BLaER1 treated with 17β-estradiol and CSF1 and Interleukin-3, amounts not matched to agents 10 nM and 100 nM (cell line): Measurements from ENCODE around the gene ZNF830.

Experiments
- H3K27ac ChIP-seq, 11 experiments: shearing (Covaris generic); formaldehyde crosslinking; 2 replicates each; pipeline ENCODE4 v1.8.1; 2022
- H3K27me3 ChIP-seq, 11 experiments: shearing (Covaris generic); formaldehyde crosslinking; 2 replicates each; pipeline ENCODE4 v1.8.1; 2022
- H3K36me3 ChIP-seq, 11 experiments: shearing (Covaris generic); formaldehyde crosslinking; 2 replicates each; pipeline ENCODE4 v1.8.1; 2022
- H3K4me1 ChIP-seq, 10 experiments: shearing (Covaris generic); formaldehyde crosslinking; 2 replicates each; pipeline ENCODE4 v1.8.1; 2022
- H3K4me2 ChIP-seq, 11 experiments: shearing (Covaris generic); formaldehyde crosslinking; 2 replicates each; pipeline ENCODE4 v1.8.1; 2022
- H3K4me3 ChIP-seq, 10 experiments: shearing (Covaris generic); formaldehyde crosslinking; 2 replicates each; pipeline ENCODE4 v1.8.1; 2022
- H3K9ac ChIP-seq, 11 experiments: shearing (Covaris generic); formaldehyde crosslinking; 2 replicates each; pipeline ENCODE4 v1.8.1; 2022
- H3K9me3 ChIP-seq, 11 experiments: shearing (Covaris generic); formaldehyde crosslinking; replicated peaks in 1 of 11; 2 replicates each; pipeline ENCODE4 v1.8.1; 2022
- H4K20me1 ChIP-seq, 11 experiments: shearing (Covaris generic); formaldehyde crosslinking; 2 replicates each; pipeline ENCODE4 v1.8.1; 2022
- Cebpa-rat ChIP-seq, 11 experiments: shearing (Covaris generic); IDR thresholded peaks; 2 replicates each; pipeline ENCODE4 v1.8.1; 2022

Gene ZNF830

GRCh38 chr17:34987232-34987631 lies 25.9 kb downstream of the ZNF830 start:
- no peak for TF ChIP-seq Cebpa-rat (IDR thresholded peaks at IDR 0.05)
- Histone ChIP-seq H3K4me2 (no peak overlapping the region), H3K36me3 (peaks cover 40 to 98% (median 92%) of the 10 kb centered on the region in 11 experiments), H4K20me1 (peaks cover 0 to 3% (median 0%) of the 10 kb centered on the region in 11 experiments; a peak in 2 of 22 replicates), H3K9me3 (no peaks in the 10 kb centered on the region), H3K4me1 (peaks cover 24 to 60% (median 36%) of the 10 kb centered on the region in 10 experiments), H3K27me3 (no peaks in the 10 kb centered on the region), H3K27ac (no peak overlapping the region), H3K4me3 (no peak overlapping the region), H3K9ac (no peak overlapping the region)

GRCh38 chr17:34988644-34989043 lies 27.3 kb downstream of the ZNF830 start:
- H3K27ac ChIP-seq, result peak overlapping the region in 8 of 11 experiments; percentile 0 to 71 (median 35); a peak in 11 of 22 replicates
- no peaks in the 10 kb centered on the region for H3K27me3 ChIP-seq
- TF ChIP-seq Cebpa-rat (IDR thresholded peaks at IDR 0.05), result no peak
- H4K20me1 ChIP-seq, result peaks cover 0 to 3% (median 0%) of the 10 kb centered on the region in 11 experiments; a peak in 2 of 22 replicates
- H3K9ac ChIP-seq, result 0 out of 22 replicates have a peak overlapping the region, but pooled peaks of 1 of the 11 experiments have one; percentile 1
- no peak overlapping the region for H3K4me3 ChIP-seq
- H3K9me3 ChIP-seq, result no peaks in the 10 kb centered on the region
- H3K4me2 ChIP-seq, result peak overlapping the region in 4 of 11 experiments; percentile 4 to 35 (median 9); a peak in 7 of 22 replicates
- H3K4me1 ChIP-seq, result peaks cover 11 to 60% (median 37%) of the 10 kb centered on the region in 10 experiments; a peak in 16 of 20 replicates
- H3K36me3 ChIP-seq, result peaks cover 47 to 100% (median 96%) of the 10 kb centered on the region in 11 experiments

GRCh38 chr17:34989473-34989872 lies 28.1 kb downstream of the ZNF830 start:
- Histone ChIP-seq H3K4me3 (no peak overlapping the region), H3K9me3 (no peaks in the 10 kb centered on the region), H3K36me3 (peaks cover 53 to 100% (median 99%) of the 10 kb centered on the region in 11 experiments), H3K27me3 (no peaks in the 10 kb centered on the region), H4K20me1 (peaks cover 0 to 3% (median 0%) of the 10 kb centered on the region in 11 experiments; a peak in 2 of 22 replicates), H3K4me2 (no peak overlapping the region; a peak in 2 of 22 replicates), H3K27ac (peak overlapping the region in 5 of 11 experiments; percentile 22 to 79 (median 71); a peak in 8 of 22 replicates), H3K4me1 (peaks cover 11 to 64% (median 39%) of the 10 kb centered on the region in 10 experiments; a peak in 16 of 20 replicates), H3K9ac (0 out of 22 replicates have a peak overlapping the region, but pooled peaks of 1 of the 11 experiments have one; percentile 6)
- TF ChIP-seq Cebpa-rat (IDR thresholded peaks at IDR 0.05), result no peak

GRCh38 chr17:34990921-34991365 lies 29.6 kb downstream of the ZNF830 start:
- H3K9me3 ChIP-seq, result no peaks in the 10 kb centered on the region
- no peak for TF ChIP-seq Cebpa-rat (IDR thresholded peaks at IDR 0.05)
- H3K27ac ChIP-seq, result peak overlapping the region in 9 of 11 experiments; percentile 33 to 79 (median 70); a peak in 18 of 22 replicates
- H3K9ac ChIP-seq, result peak overlapping the region in 7 of 11 experiments; percentile 30 to 69 (median 56); a peak in 11 of 22 replicates
- H3K4me2 ChIP-seq, result peak overlapping the region in 9 of 11 experiments; percentile 2 to 71 (median 53); a peak in 14 of 22 replicates
- H3K4me3 ChIP-seq, result no peak overlapping the region
- peaks cover 55 to 100% (median 99%) of the 10 kb centered on the region in 11 experiments for H3K36me3 ChIP-seq
- H4K20me1 ChIP-seq, result no peaks in the 10 kb centered on the region; a peak in 2 of 22 replicates
- H3K27me3 ChIP-seq, result no peaks in the 10 kb centered on the region
- H3K4me1 ChIP-seq, result peaks cover 11 to 65% (median 39%) of the 10 kb centered on the region in 10 experiments; a peak in 16 of 20 replicates

GRCh38 chr17:34991606-34992005 lies 30.3 kb downstream of the ZNF830 start:
- H3K9me3 ChIP-seq, result no peaks in the 10 kb centered on the region
- H3K4me3 ChIP-seq, result no peak overlapping the region
- H3K4me1 ChIP-seq, result peaks cover 11 to 72% (median 42%) of the 10 kb centered on the region in 10 experiments; a peak in 16 of 20 replicates
- H3K36me3 ChIP-seq, result peaks cover 52 to 100% (median 99%) of the 10 kb centered on the region in 11 experiments
- H3K27me3 ChIP-seq, result no peaks in the 10 kb centered on the region
- TF ChIP-seq Cebpa-rat (IDR thresholded peaks at IDR 0.05), result no peak
- H4K20me1 ChIP-seq, result no peaks in the 10 kb centered on the region; a peak in 2 of 22 replicates
- H3K27ac ChIP-seq, result peak overlapping the region in 9 of 11 experiments; percentile 33 to 79 (median 70); a peak in 18 of 22 replicates
- H3K4me2 ChIP-seq, result peak overlapping the region in 9 of 11 experiments; percentile 2 to 71 (median 53); a peak in 15 of 22 replicates
- H3K9ac ChIP-seq, result peak overlapping the region in 8 of 11 experiments; percentile 32 to 69 (median 52); a peak in 14 of 22 replicates

GRCh38 chr17:34993031-34993430 lies 31.7 kb downstream of the ZNF830 start:
- peak overlapping the region in 8 of 11 experiments; percentile 1 to 71 (median 56); a peak in 14 of 22 replicates for H3K4me2 ChIP-seq

GRCh38 chr17:34996422-34997285 lies 35.3 kb downstream of the ZNF830 start:
- TF ChIP-seq Cebpa-rat (IDR thresholded peaks at IDR 0.05), result no peak
- H3K9me3 ChIP-seq, result no peaks in the 10 kb centered on the region
- H3K4me1 ChIP-seq, result peaks cover 2 to 60% (median 31%) of the 10 kb centered on the region in 10 experiments; a peak in 16 of 20 replicates
- H4K20me1 ChIP-seq, result no peaks in the 10 kb centered on the region
- no peaks in the 10 kb centered on the region for H3K27me3 ChIP-seq
- peaks cover 38 to 100% (median 98%) of the 10 kb centered on the region in 11 experiments for H3K36me3 ChIP-seq
- H3K4me3 ChIP-seq, result no peak overlapping the region
- H3K9ac ChIP-seq, result peak overlapping the region in 7 of 11 experiments; percentile 8 to 32 (median 20); a peak in 8 of 22 replicates
- H3K27ac ChIP-seq, result peak overlapping the region in 8 of 11 experiments; percentile 2 to 71 (median 54); a peak in 14 of 22 replicates
- H3K4me2 ChIP-seq, result peak overlapping the region in 5 of 11 experiments; percentile 19 to 46 (median 41); a peak in 9 of 22 replicates

More at GRCh38 chr17:34993031-34993430, 31.7 kb downstream of the ZNF830 start:
- Histone ChIP-seq H3K4me3 (0 out of 20 replicates have a peak overlapping the region, but pooled peaks of 2 of the 10 experiments have one; percentile 6 to 17), H4K20me1 (no peaks in the 10 kb centered on the region; a peak in 1 of 22 replicates), H3K27me3 (no peaks in the 10 kb centered on the region), H3K27ac (peak overlapping the region in 8 of 11 experiments; percentile 63 to 79 (median 70); a peak in 15 of 22 replicates), H3K9me3 (no peaks in the 10 kb centered on the region), H3K9ac (peak overlapping the region in 8 of 11 experiments; percentile 15 to 69 (median 49); a peak in 12 of 22 replicates), H3K36me3 (peaks cover 52 to 100% (median 100%) of the 10 kb centered on the region in 11 experiments), H3K4me1 (peaks cover 11 to 86% (median 49%) of the 10 kb centered on the region in 10 experiments; a peak in 16 of 20 replicates)
- no peak for TF ChIP-seq Cebpa-rat (IDR thresholded peaks at IDR 0.05)

GRCh38 chr17:34997355-34997862 lies 36.1 kb downstream of the ZNF830 start:
- peak overlapping the region in 5 of 11 experiments; percentile 19 to 46 (median 41); a peak in 6 of 22 replicates for H3K4me2 ChIP-seq
- H3K36me3 ChIP-seq, result peaks cover 37 to 100% (median 98%) of the 10 kb centered on the region in 11 experiments
- peak overlapping the region in 8 of 11 experiments; percentile 8 to 44 (median 28); a peak in 8 of 22 replicates for H3K9ac ChIP-seq
- H4K20me1 ChIP-seq, result no peaks in the 10 kb centered on the region
- no peaks in the 10 kb centered on the region for H3K9me3 ChIP-seq
- peaks cover 0 to 53% (median 24%) of the 10 kb centered on the region in 10 experiments; a peak in 16 of 20 replicates for H3K4me1 ChIP-seq
- TF ChIP-seq Cebpa-rat (IDR thresholded peaks at IDR 0.05), result no peak
- H3K27ac ChIP-seq, result peak overlapping the region in 7 of 11 experiments; percentile 2 to 71 (median 60); a peak in 14 of 22 replicates
- no peaks in the 10 kb centered on the region for H3K27me3 ChIP-seq
- H3K4me3 ChIP-seq, result no peak overlapping the region
